Subcutaneous abdominal adipose tissue (tissue), 5 donors: Measurements from ENCODE around the gene ERVFRD-1.

Source experiments
- H3K27ac ChIP-seq: one replicate; pipeline ENCODE4 v1.7.0; 2013; ENCODE audit warnings: low read depth, mild to moderate bottlenecking, inconsistent platforms, low read length, moderate library complexity
- H3K27me3 ChIP-seq, 5 donors: one replicate each; pipeline ENCODE4 v1.7.0; 2013; ENCODE audit warnings: low read length in 5 of 5, inconsistent platforms in 1 of 5; ENCODE audit not compliant: control insufficient read depth in 5 of 5, insufficient read depth in 4 of 5
- H3K36me3 ChIP-seq, 5 donors: one replicate each; pipeline ENCODE4 v1.7.0; 2013; ENCODE audit warnings: low read length in 5 of 5; ENCODE audit not compliant: control insufficient read depth in 5 of 5, insufficient read depth in 5 of 5
- H3K4me1 ChIP-seq, 5 donors: one replicate each; pipeline ENCODE4 v1.7.0; 2013; ENCODE audit warnings: low read length in 5 of 5, mild to moderate bottlenecking in 3 of 5, moderate library complexity in 1 of 5; ENCODE audit not compliant: control insufficient read depth in 5 of 5, insufficient read depth in 5 of 5
- H3K4me3 ChIP-seq, 5 donors: one replicate each; pipeline ENCODE4 v1.7.0; 2013; ENCODE audit warnings: low read length in 5 of 5, low read depth in 1 of 5
- H3K9ac ChIP-seq, 5 donors: one replicate each; pipeline ENCODE4 v1.7.0; 2013; ENCODE audit warnings: low read length in 5 of 5, mild to moderate bottlenecking in 4 of 5, moderate library complexity in 3 of 5
- H3K9me3 ChIP-seq, 5 donors: one replicate each; pipeline ENCODE4 v1.7.0; 2013; ENCODE audit warnings: low read length in 5 of 5; ENCODE audit not compliant: control insufficient read depth in 5 of 5
- donor health status: healthy.
- donor health status: healthy.
- donor health status: healthy.
- donor health status: healthy.
- donor health status: healthy.

Gene ERVFRD-1

DNA sequence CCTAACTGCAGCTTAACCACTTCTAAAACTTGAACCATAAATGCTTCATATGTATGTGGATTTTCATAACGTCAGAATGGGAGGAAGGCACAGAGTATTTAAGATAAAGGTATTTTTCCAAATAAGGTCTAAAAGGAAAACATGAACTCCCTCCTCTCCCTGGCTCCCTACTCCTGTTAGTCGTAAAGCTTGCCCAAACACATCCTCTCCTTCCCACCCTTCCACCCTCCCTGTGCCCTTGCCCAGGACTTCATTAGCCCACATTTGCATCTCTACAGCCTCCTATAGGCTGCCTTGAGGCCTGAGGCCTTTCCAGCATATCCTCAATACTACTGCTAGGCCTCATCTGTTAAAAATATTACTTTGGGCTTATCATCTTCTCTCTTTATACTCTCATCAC lies 35.0 kb downstream of the ERVFRD-1 start:
- no peak overlapping the region for H3K27ac ChIP-seq
- no peaks in the 10 kb centered on the region for H3K4me1 ChIP-seq
- H3K27me3 ChIP-seq = no peaks in the 10 kb centered on the region
- H3K36me3 ChIP-seq = no peaks in the 10 kb centered on the region
- no peak overlapping the region for H3K4me3 ChIP-seq
- no peaks in the 10 kb centered on the region for H3K9me3 ChIP-seq
- no peak overlapping the region for H3K9ac ChIP-seq

DNA sequence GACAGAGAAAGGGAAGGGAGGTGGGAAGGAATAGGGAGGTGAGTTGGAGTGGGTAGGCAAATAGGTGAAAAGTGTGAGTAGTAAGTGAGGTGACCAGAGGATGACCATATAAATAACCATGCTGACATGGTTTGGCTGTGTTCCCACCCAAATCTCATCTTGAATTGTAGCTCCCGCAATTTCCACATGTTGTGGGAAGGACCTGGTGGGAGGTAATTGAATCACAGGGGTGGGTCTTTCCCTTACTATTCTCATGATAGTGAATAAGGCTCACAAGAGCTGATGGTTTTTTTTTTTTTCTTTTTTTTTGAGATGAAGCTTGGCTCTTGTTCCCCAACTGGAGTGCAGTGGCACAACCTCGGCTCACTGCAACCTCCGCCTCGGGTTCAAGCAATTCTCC lies 39.4 kb downstream of the ERVFRD-1 start:
- Histone ChIP-seq H3K4me3 (no peak overlapping the region), H3K4me1 (no peaks in the 10 kb centered on the region), H3K9me3 (no peaks in the 10 kb centered on the region), H3K27me3 (peaks cover 0 to 3% (median 0%) of the 10 kb centered on the region in 5 donors), H3K9ac (no peak overlapping the region), H3K36me3 (no peaks in the 10 kb centered on the region), H3K27ac (no peak overlapping the region)

DNA sequence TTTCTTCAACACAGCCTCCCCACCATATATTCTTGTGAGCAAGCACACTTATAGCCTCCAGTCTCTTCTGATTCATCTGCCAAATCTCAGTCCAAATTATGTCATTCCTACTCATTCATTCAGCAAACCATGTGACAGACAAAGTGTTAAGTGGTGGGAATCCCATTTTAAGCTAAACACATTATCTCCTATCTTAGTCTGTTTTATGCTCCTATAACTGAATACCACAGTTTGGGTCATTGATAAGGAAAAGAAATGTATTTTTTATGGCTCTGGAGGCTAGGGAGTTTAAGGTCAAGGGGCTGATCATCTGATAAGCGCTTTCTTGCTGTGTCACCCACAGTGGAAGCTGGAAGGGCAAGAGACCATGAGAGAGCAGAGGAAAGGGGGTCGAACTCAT lies 41.8 kb downstream of the ERVFRD-1 start:
- Histone ChIP-seq H3K4me1 (no peaks in the 10 kb centered on the region), H3K9me3 (no peaks in the 10 kb centered on the region), H3K4me3 (no peak overlapping the region), H3K27ac (no peak overlapping the region), H3K9ac (no peak overlapping the region), H3K27me3 (peaks cover 0 to 3% (median 0%) of the 10 kb centered on the region in 5 donors), H3K36me3 (no peaks in the 10 kb centered on the region)

GRCh38 chr6:11067348-11067747 lies 44.2 kb downstream of the ERVFRD-1 start:
- no peaks in the 10 kb centered on the region for H3K36me3 ChIP-seq
- H3K4me1 ChIP-seq = no peaks in the 10 kb centered on the region
- no peak overlapping the region for H3K27ac ChIP-seq
- no peak overlapping the region for H3K4me3 ChIP-seq
- H3K9me3 ChIP-seq = no peaks in the 10 kb centered on the region
- H3K27me3 ChIP-seq = peaks cover 0 to 3% (median 0%) of the 10 kb centered on the region in 5 donors
- H3K9ac ChIP-seq = no peak overlapping the region

DNA sequence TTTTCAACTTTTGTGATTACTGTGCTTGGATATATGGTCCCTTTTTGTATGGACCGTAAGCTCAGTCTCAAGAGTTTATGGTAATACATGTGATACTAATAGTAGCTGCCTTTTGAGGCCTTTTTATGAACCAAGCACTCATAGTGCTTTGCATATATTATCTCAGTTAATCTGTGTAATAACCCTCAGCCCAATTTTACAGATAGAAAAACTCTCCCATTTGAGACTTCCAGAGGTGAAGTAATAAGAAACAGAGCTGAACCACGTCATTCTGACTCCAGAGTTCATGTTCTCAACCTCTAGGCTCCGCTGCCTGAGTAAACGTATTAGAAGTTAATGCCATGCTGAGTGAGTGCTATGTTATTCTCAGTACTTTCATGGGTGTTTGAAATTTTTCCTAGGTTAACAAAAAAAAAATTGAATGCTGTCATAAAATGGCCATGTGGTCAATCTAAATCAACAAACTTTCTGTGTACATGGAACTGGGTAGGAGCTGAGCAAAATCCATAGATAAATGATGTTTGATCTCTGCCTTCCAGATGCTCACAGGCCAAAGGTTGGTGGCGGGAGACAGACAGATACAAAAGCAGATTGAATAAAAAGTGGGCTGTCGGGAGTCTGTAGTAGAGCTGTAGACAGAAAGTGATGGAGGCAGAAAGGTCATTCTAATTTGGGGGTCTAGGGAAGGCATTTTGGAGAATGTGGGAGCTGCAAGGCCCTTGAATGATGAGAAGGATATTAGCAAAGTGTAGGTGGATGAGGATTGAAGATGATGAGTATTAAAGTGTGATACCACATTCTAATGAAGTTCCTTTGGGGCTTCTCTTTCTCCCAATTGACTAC lies 44.8 kb downstream of the ERVFRD-1 start:
- peaks cover 0 to 3% (median 0%) of the 10 kb centered on the region in 5 donors for H3K27me3 ChIP-seq
- H3K36me3 ChIP-seq = no peaks in the 10 kb centered on the region
- no peaks in the 10 kb centered on the region for H3K9me3 ChIP-seq
- H3K4me3 ChIP-seq = no peak overlapping the region
- H3K4me1 ChIP-seq = no peaks in the 10 kb centered on the region
- H3K27ac ChIP-seq = no peak overlapping the region
- H3K9ac ChIP-seq = no peak overlapping the region

DNA sequence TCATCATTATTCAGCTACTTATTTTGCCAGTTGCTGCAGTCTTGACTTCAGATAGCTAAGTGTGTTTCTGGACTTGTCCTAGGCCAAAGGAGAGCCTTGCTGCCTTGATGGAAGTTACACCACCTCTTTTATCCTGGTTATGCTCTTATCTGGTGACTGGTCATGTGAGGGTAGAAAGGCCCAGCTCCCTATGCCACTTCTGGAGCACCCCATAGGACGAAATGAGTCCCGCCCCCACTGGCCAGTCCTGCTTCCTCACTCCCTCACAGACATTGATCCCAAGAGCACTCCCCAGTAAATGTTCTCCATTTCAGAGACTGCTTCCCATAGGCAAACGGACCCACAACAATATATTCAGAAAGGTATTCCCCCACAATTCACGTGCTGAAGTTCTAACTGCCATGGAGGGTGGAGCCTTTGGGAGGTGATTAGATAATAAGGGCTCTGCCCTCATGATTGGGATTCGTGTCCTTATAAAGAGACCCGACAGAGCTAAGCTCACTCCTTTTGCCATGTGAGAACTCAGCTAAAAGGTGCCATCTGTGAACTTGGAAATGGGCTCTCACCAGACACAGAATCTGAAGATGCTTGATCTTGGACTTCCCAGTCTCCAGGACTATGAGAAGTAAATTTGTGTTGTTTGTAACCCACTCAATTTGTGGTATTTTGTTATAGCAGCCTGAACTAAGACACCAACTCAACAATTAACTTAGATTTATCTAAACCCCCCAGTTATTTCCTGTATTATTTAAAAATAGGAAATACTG lies 45.9 kb downstream of the ERVFRD-1 start:
- no peak overlapping the region for H3K4me3 ChIP-seq
- no peak overlapping the region for H3K9ac ChIP-seq
- no peak overlapping the region for H3K27ac ChIP-seq
- H3K36me3 ChIP-seq = no peaks in the 10 kb centered on the region
- H3K27me3 ChIP-seq = peaks cover 0 to 3% (median 0%) of the 10 kb centered on the region in 5 donors
- H3K9me3 ChIP-seq = no peaks in the 10 kb centered on the region
- H3K4me1 ChIP-seq = no peaks in the 10 kb centered on the region

DNA sequence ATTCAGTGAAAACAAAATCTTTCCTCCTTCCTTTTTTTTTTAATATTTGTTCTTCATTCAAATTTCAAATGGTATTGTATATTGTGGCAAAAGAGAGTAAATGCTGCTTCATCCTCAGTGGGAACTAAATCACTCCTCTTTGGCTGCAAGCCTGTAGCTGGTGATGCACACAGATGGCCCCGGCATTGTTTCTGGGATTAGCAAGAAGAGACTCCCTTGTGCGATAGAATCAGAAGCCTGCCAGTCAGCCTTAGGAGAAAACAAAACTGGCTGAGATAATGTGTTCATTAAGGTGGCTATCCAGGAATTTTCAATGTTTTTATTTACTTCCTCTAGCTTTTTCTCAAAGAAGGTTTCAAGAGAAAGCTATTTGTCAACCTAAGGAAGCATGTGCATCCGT lies 46.7 kb downstream of the ERVFRD-1 start:
- Histone ChIP-seq H3K4me3 (no peak overlapping the region), H3K36me3 (no peaks in the 10 kb centered on the region), H3K9me3 (no peaks in the 10 kb centered on the region), H3K27ac (no peak overlapping the region), H3K27me3 (peaks cover 0 to 3% (median 0%) of the 10 kb centered on the region in 5 donors), H3K4me1 (no peaks in the 10 kb centered on the region), H3K9ac (no peak overlapping the region)

- Histone ChIP-seq H3K36me3 (no peaks in the 10 kb centered on the region), H3K4me1 (no peaks in the 10 kb centered on the region), H3K27ac (no peak overlapping the region), H3K9me3 (no peaks in the 10 kb centered on the region), H3K27me3 (peaks cover 0 to 3% (median 0%) of the 10 kb centered on the region in 5 donors), H3K4me3 (no peak overlapping the region), H3K9ac (no peak overlapping the region)
Observed at GRCh38 chr6:11062715-11063114, 48.8 kb downstream of the ERVFRD-1 start.

GRCh38 chr6:11062083-11062482 lies 49.4 kb downstream of the ERVFRD-1 start:
- Histone ChIP-seq H3K27me3 (no peaks in the 10 kb centered on the region), H3K9me3 (no peaks in the 10 kb centered on the region), H3K4me3 (no peak overlapping the region), H3K27ac (no peak overlapping the region), H3K4me1 (no peaks in the 10 kb centered on the region), H3K9ac (no peak overlapping the region), H3K36me3 (no peaks in the 10 kb centered on the region)

GRCh38 chr6:11058406-11058805 lies 53.1 kb downstream of the ERVFRD-1 start:
- no peaks in the 10 kb centered on the region for H3K4me1 ChIP-seq
- H3K27me3 ChIP-seq = no peaks in the 10 kb centered on the region
- H3K4me3 ChIP-seq = no peak overlapping the region
- H3K36me3 ChIP-seq = no peaks in the 10 kb centered on the region
- no peak overlapping the region for H3K27ac ChIP-seq
- H3K9ac ChIP-seq = no peak overlapping the region
- no peaks in the 10 kb centered on the region for H3K9me3 ChIP-seq
